Endothelial cell of umbilical vein (primary cell): ENCODE results near the gene NUP160. TPM values are rescaled to one million over a fixed set of nuclear protein-coding genes. Genes with fewer than 3 reads are reported as not detected.

ENCODE experiments used
- BruUV-seq: library from RNA; stranded (reverse); fragments of 400-500 nt; replicated peaks from 2 replicates; lab custom pipeline; 2021; lab: Mats Ljungman, UMichigan
- CTCF ChIA-PET: fragments of 300-600, 350-600 bp; sonication (Branson Sonifier 250); formaldehyde crosslinking; loops from one replicate; lab custom pipeline; 2021; ENCODE audit warnings: antibody characterized with exemption, inconsistent platforms; lab: Charles Lee
- POLR2A ChIA-PET: fragments of 300-600, 350-600 bp; sonication (Branson Sonifier 250); formaldehyde crosslinking; loops from one replicate; lab custom pipeline; 2021; ENCODE audit warnings: antibody characterized with exemption, inconsistent platforms; lab: Charles Lee
- DNase-seq: peaks from one replicate; pipeline ENCODE4 v3.0.0-alpha.2; 2011; ENCODE audit warnings: low read depth, low spot score
- FAIRE-seq: peaks from 2 replicates; lab custom pipeline; 2011; peaks lifted over from hg19 to GRCh38; lab: Jason Lieb, UNC
- H2AFZ ChIP-seq: 2 replicates; pipeline ENCODE4 v1.6.0; 2012; ENCODE audit warnings: low read depth, low read length, control low read depth, inconsistent platforms
- H3K27ac ChIP-seq: 2 replicates; pipeline ENCODE4 v1.5.1; 2011; ENCODE audit warnings: low read depth, mild to moderate bottlenecking, control low read depth, low read length, moderate library complexity; ENCODE audit not compliant: insufficient read depth
- H3K27me3 ChIP-seq, 2 experiments: 2 replicates each; pipeline versions ENCODE4 v1.6.0 to v1.6.1; 2011; ENCODE audit warnings: low read length in 2 of 2, mixed read lengths in 1 of 2; ENCODE audit not compliant: control insufficient read depth in 2 of 2, insufficient read depth in 2 of 2
- H3K36me3 ChIP-seq, 2 experiments: 2 replicates in 1 of 2; 3 replicates in 1 of 2; pipeline ENCODE4 v1.5.1; 2011; ENCODE audit warnings: low read length in 2 of 2, mild to moderate bottlenecking in 1 of 2, moderate library complexity in 1 of 2; ENCODE audit not compliant: control insufficient read depth in 2 of 2, insufficient read depth in 2 of 2; ENCODE audit errors: extremely low read depth in 1 of 2
- H3K4me1 ChIP-seq: 3 replicates; pipeline ENCODE4 v1.5.1; 2011; ENCODE audit warnings: mild to moderate bottlenecking, low read length; ENCODE audit not compliant: control insufficient read depth, insufficient read depth; ENCODE audit errors: extremely low read depth
- H3K4me2 ChIP-seq: 2 replicates; pipeline ENCODE4 v1.6.1; 2011; ENCODE audit warnings: low read length, control low read depth, mixed read lengths; ENCODE audit not compliant: insufficient read depth
- H3K4me3 ChIP-seq, 3 experiments: fragments of 200-600 bp in 1 of 3; sonication (generic), shearing (Covaris generic) in 1 of 3; replicated peaks in 1 of 3; 2 replicates each; pipeline ENCODE4 v1.5.1; 2011 to 2016; ENCODE audit warnings: control low read depth in 3 of 3, low read length in 3 of 3, mild to moderate bottlenecking in 2 of 3, inconsistent platforms in 1 of 3, low read depth in 1 of 3, moderate library complexity in 1 of 3; ENCODE audit not compliant: insufficient read depth in 1 of 3
- H3K79me2 ChIP-seq: 2 replicates; pipeline ENCODE4 v1.6.0; 2012; ENCODE audit warnings: low read length, inconsistent platforms; ENCODE audit not compliant: control insufficient read depth, insufficient read depth
- H3K9ac ChIP-seq: replicated peaks from 2 replicates; pipeline ENCODE3; 2011; ENCODE audit warnings: low read length, control low read depth; ENCODE audit not compliant: insufficient read depth; ENCODE audit errors: extremely low read depth
- H3K9me1 ChIP-seq: replicated peaks from 3 replicates; pipeline ENCODE4 v1.6.0; 2011; ENCODE audit warnings: mild to moderate bottlenecking, low read length; ENCODE audit not compliant: control insufficient read depth, insufficient read depth; ENCODE audit errors: extremely low read depth
- H3K9me3 ChIP-seq: replicated peaks from 2 replicates; pipeline ENCODE4 v1.5.1; 2012; ENCODE audit warnings: low read length, inconsistent platforms; ENCODE audit not compliant: control insufficient read depth, insufficient read depth
- H4K20me1 ChIP-seq: replicated peaks from 2 replicates; pipeline ENCODE3; 2011; ENCODE audit warnings: mild to moderate bottlenecking, low read length; ENCODE audit not compliant: control insufficient read depth, insufficient read depth; ENCODE audit errors: extremely low read depth
- FOS ChIP-seq: IDR thresholded peaks from 2 replicates; pipeline ENCODE4 v1.6.1; 2011; ENCODE audit warnings: mild to moderate bottlenecking, low read length, moderate library complexity, borderline replicate concordance; ENCODE audit not compliant: insufficient read depth
- GATA2 ChIP-seq: IDR thresholded peaks from 2 replicates; pipeline ENCODE4 v1.7.0; 2011; ENCODE audit warnings: low read depth, mild to moderate bottlenecking, moderate library complexity, mixed read lengths, low read length; ENCODE audit not compliant: insufficient read length, insufficient read depth
- JUN ChIP-seq: IDR thresholded peaks from 2 replicates; pipeline ENCODE4 v1.6.1; 2011; ENCODE audit warnings: borderline replicate concordance, low read depth; ENCODE audit not compliant: insufficient read length, insufficient read depth
- MYC ChIP-seq: IDR thresholded peaks from one replicate; pipeline ENCODE4 v1.6.1; 2011; ENCODE audit warnings: mild to moderate bottlenecking, low read depth, low read length
- POLR2A ChIP-seq: IDR thresholded peaks from 2 replicates; pipeline ENCODE4 v1.6.1; 2012; ENCODE audit warnings: low read depth, mild to moderate bottlenecking, control low read depth, low read length
- dilution Hi-C: fragments of 300-500 bp; cut with MboI; formaldehyde crosslinking; loops from one replicate; pipeline ENCODE4 v1.15.0; 2019; ENCODE audit warnings: low sequenced_read_pairs; ENCODE audit not compliant: extremely low pct_ligation_motif_present
- intact Hi-C: fragments of 100-400 bp; cut with micrococcal nuclease; formaldehyde crosslinking; loops from one replicate; pipeline ENCODE4 v1.10.0; 2022
- polyA plus RNA-seq, 4 experiments: library from polyadenylated mRNA; depleted of rRNA in 3 of 4; stranded (reverse) in 3 of 4; unstranded in 1 of 4; fragments of >200 nt; gene quantifications; 2 replicates each; pipeline versions ENCODE4 v1.2.1 to v1.2.3, GENCODE V29; 2011 to 2012; ENCODE audit warnings: missing spikeins in 1 of 4
- total RNA-seq: library from RNA; stranded (reverse); gene quantifications from 2 replicates; pipeline ENCODE4 v1.2.3, GENCODE V29; 2021
- TF ChIP-seq, protein P1 (sequence below), 2 donors: IDR thresholded peaks; 1 replicate in 1 of 2; 2 replicates in 1 of 2; pipeline ENCODE4 v1.5.1; 2011; ENCODE audit warnings: low read length in 2 of 2, mild to moderate bottlenecking in 2 of 2, moderate library complexity in 2 of 2, control low read depth in 1 of 2, inconsistent platforms in 1 of 2, low read depth in 1 of 2; ENCODE audit not compliant: insufficient read depth in 1 of 2; ENCODE audit errors: extremely low read depth in 1 of 2
- TF ChIP-seq, protein P2 (sequence below): IDR thresholded peaks from 2 replicates; pipeline ENCODE4 v1.6.1; 2011; ENCODE audit not compliant: insufficient read depth, insufficient read length

The NUP160 gene
- total and polyA plus RNA-seq, 2 donors (not counting 3 experiments of a cell fraction or from before 2014, with no cell fraction given) = 15.4 to 39.6 TPM

DNA sequence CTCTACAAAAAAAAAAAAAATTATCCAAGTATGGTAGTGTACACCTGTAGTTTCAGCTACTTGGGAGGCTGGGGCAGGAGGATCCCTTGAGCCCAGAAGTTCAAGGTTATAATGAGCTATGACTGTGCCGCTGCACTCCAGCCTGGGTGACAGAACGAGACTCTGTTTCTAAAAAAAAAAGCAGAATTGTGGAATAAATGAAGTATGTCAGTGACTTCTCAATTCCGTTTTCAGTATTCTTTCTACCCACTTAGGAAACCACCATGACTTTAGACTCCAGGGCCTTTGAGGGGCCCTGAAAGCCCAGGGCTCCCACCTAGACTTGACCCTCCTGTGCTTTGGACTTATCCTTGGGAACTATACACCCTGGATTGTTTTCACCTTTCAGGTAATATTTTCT lies 6.5 kb upstream of the NUP160 start:
- H4K20me1 ChIP-seq = no peaks in the 10 kb centered on the region
- TF ChIP-seq FOS (no peak), JUN (no peak), POLR2A (no peak), GATA2 (no peak)
- CTCF ChIA-PET = interaction anchor here (1.1 to 2.4 kb wide), 4 partner anchors 10 to 256 kb away, joined by 3 to 10 read pairs (median 6); no protein-coding TSS in a partner anchor
- no TSS peak for BruUV-seq
- no peak overlapping the region for H3K27ac ChIP-seq
- H2AFZ ChIP-seq = no peak overlapping the region
- no peaks in the 10 kb centered on the region for H3K36me3 ChIP-seq
- H3K9ac ChIP-seq = no peak overlapping the region
- intact Hi-C loops (loop anchor here (5.0 to 10.0 kb wide), 3 partner anchors 63 to 440 kb away; partner anchors contain the start of gene MTCH2), dilution Hi-C loops (no loop called here)
- FAIRE-seq = no peak
- H3K27me3 ChIP-seq = no peaks in the 10 kb centered on the region
- DNase-seq = no peak
- POLR2A ChIA-PET = no interaction called here
- no peak overlapping the region for H3K4me2 ChIP-seq
- peaks cover 8% of the 10 kb centered on the region for H3K4me1 ChIP-seq
- H3K9me3 ChIP-seq = no peaks in the 10 kb centered on the region
- H3K9me1 ChIP-seq = no peaks in the 10 kb centered on the region
- H3K4me3 ChIP-seq = no peak overlapping the region
- H3K79me2 ChIP-seq = no peaks in the 10 kb centered on the region

DNA sequence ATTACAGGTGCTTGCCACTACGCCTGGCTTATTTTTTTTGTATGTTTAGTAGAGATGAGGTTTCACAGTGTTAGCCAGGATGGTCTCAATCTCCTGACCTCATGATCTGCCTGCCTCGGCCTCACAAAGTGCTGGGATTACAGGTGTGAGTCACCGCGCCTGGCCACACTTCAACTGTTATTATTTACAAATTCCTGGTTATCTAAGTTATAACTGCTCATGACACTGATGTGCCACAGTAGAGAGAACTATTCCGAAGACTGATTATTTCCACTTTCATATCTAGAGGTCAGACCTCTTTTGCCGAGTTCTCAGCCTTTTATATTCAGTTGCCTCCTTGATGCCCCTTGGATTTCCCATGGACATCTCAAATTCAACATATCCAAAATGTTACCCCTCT lies 3.9 kb upstream of the NUP160 start:
- TF ChIP-seq, protein P1, sequence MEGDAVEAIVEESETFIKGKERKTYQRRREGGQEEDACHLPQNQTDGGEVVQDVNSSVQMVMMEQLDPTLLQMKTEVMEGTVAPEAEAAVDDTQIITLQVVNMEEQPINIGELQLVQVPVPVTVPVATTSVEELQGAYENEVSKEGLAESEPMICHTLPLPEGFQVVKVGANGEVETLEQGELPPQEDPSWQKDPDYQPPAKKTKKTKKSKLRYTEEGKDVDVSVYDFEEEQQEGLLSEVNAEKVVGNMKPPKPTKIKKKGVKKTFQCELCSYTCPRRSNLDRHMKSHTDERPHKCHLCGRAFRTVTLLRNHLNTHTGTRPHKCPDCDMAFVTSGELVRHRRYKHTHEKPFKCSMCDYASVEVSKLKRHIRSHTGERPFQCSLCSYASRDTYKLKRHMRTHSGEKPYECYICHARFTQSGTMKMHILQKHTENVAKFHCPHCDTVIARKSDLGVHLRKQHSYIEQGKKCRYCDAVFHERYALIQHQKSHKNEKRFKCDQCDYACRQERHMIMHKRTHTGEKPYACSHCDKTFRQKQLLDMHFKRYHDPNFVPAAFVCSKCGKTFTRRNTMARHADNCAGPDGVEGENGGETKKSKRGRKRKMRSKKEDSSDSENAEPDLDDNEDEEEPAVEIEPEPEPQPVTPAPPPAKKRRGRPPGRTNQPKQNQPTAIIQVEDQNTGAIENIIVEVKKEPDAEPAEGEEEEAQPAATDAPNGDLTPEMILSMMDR (IDR thresholded peaks at IDR 0.05; ENCODE audit: extremely low read depth in 1 of 2, insufficient read depth in 1 of 2, low read depth in 1 of 2, low read length in 2 of 2) = no peak
- no peak for TF ChIP-seq MYC
- TF ChIP-seq, protein P2, sequence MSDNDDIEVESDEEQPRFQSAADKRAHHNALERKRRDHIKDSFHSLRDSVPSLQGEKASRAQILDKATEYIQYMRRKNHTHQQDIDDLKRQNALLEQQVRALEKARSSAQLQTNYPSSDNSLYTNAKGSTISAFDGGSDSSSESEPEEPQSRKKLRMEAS = no peak
- Histone ChIP-seq H2AFZ (no peak overlapping the region), H3K4me2 (no peak overlapping the region), H3K4me3 (no peak overlapping the region), H3K9me3 (no peaks in the 10 kb centered on the region), H3K4me1 (peaks cover 8% of the 10 kb centered on the region), H3K27me3 (no peaks in the 10 kb centered on the region), H3K9ac (no peak overlapping the region), H4K20me1 (no peaks in the 10 kb centered on the region), H3K9me1 (no peaks in the 10 kb centered on the region), H3K27ac (no peak overlapping the region), H3K36me3 (no peaks in the 10 kb centered on the region), H3K79me2 (peaks cover 7% of the 10 kb centered on the region)
- ChIA-PET POLR2A (no interaction called here), CTCF (interaction anchor here (1.2 to 2.3 kb wide), 2 partner anchors 80 to 478 kb away, joined by 4 to 9 read pairs; no protein-coding TSS in a partner anchor)
- no TSS peak for BruUV-seq
- intact Hi-C loops = loop anchor here (5.0 to 10.0 kb wide), 2 partner anchors 210 to 437 kb away; partner anchors contain the start of gene MTCH2
- dilution Hi-C loops = no loop called here
- DNase-seq (no peak), FAIRE-seq (no peak)
